ENCODE data around the gene SRSF1.

DNA sequence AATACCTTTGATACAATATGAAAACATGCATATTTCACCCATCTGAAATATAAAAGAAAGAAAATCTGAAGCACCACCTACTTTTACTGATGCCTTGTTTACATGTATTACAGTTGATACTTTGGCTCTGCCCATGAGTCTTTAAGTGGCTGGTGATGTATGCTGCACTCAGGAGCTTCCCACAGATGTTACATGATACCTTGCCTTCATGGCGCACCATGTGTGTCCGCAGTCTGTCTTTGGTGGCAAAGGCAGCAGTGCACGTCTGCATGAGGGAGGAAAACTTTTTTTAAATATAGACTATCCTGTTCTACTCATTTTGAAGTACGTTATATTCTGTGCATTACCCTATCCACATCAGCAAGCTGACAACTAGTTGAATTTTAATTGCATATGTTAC lies 26.5 kb downstream of the SRSF1 start:
- TF ChIP-seq SP1 (IDR thresholded peaks at IDR 0.05) (no peak), NFRKB (IDR thresholded peaks at IDR 0.05) (no peak), ELF4 (IDR thresholded peaks at IDR 0.05) (no peak), BHLHE40 (IDR thresholded peaks at IDR 0.05; ENCODE audit: borderline replicate concordance) (no peak), TARDBP (IDR thresholded peaks at IDR 0.05) (no peak), ZNF384 (IDR thresholded peaks at IDR 0.05) (no peak), ARNT (IDR thresholded peaks at IDR 0.05) (no peak)

Measured in HEK293T (cell line).